ENCODE measurements around the gene LDLRAD3. TPM values are rescaled to one million over a fixed set of nuclear protein-coding genes. Genes with fewer than 3 reads are reported as not detected.
A peak's percentile ranks its signal among the peaks of the same experiment; 100 is the strongest.

LDLRAD3 gene
- total RNA-seq, 1 experiment from 2014 or later = 19.0 TPM

DNA sequence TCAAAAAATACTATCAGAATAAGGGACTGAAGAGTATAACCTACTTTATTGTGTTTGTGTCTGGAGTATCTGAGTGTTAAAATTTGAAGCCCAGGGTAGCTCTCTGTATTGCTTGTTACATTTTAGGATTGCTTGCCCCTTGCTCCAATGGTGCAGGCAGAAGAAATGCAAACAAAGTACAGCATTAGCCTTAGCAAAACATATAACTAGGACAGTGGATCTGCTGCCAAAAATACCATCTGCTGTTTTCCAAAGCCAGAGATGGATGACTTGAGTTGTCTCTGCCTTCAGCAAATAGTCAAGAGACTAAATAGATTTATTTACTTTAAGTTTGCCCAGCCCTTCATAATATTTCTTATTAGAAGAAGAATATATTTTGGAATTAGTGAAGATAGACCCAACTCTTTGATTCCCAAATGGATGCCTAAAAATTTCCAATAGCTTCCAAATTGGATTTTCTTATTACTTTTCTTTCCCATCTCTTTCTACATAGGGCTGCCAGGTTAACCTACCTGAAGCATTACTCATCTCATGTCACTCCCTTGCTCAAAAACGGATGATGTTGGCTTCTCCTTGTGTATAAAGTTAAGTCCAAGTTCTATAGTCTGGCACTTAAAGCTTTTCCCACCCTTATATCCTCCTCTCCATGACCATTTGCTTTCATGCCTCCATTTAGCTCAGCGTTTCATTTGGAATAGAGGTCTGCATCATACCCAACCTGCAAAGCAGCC is 66.3 kb downstream of the LDLRAD3 start:
- no peaks in the 10 kb centered on the region for H3K9me2 ChIP-seq (ENCODE audit: insufficient read depth)
- DNase-seq (ENCODE audit: low read depth, low spot score) = no peak
- BruUV-seq (replicated peaks) = no TSS peak
- TF ChIP-seq CBX3 (IDR thresholded peaks at IDR 0.05; ENCODE audit: low read depth) (no peak), RAD21 (IDR thresholded peaks at IDR 0.05; ENCODE audit: low read depth) (no peak), MAX (IDR thresholded peaks at IDR 0.05) (no peak), TCF7L2 (IDR thresholded peaks at IDR 0.05; ENCODE audit: borderline replicate concordance, extremely low read depth, insufficient read depth, insufficient read length) (no peak), SRF (IDR thresholded peaks at IDR 0.05; ENCODE audit: low read depth) (no peak), SIN3A (IDR thresholded peaks at IDR 0.05; ENCODE audit: low read depth) (no peak), SP1 (IDR thresholded peaks at IDR 0.05; ENCODE audit: low read depth) (no peak), ZFX (IDR thresholded peaks at IDR 0.05) (no peak), EZH2 (IDR thresholded peaks at IDR 0.05) (no peak), ELF1 (IDR thresholded peaks at IDR 0.05; ENCODE audit: borderline replicate concordance, low read depth) (no peak)
- TF ChIP-seq, protein P1, sequence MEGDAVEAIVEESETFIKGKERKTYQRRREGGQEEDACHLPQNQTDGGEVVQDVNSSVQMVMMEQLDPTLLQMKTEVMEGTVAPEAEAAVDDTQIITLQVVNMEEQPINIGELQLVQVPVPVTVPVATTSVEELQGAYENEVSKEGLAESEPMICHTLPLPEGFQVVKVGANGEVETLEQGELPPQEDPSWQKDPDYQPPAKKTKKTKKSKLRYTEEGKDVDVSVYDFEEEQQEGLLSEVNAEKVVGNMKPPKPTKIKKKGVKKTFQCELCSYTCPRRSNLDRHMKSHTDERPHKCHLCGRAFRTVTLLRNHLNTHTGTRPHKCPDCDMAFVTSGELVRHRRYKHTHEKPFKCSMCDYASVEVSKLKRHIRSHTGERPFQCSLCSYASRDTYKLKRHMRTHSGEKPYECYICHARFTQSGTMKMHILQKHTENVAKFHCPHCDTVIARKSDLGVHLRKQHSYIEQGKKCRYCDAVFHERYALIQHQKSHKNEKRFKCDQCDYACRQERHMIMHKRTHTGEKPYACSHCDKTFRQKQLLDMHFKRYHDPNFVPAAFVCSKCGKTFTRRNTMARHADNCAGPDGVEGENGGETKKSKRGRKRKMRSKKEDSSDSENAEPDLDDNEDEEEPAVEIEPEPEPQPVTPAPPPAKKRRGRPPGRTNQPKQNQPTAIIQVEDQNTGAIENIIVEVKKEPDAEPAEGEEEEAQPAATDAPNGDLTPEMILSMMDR (IDR thresholded peaks at IDR 0.05 in 2 of 3, conservative IDR thresholded peaks at IDR 0.05 in 1 of 3; ENCODE audit: borderline replicate concordance in 1 of 3, insufficient read depth in 1 of 3, low read depth in 2 of 3, low read length in 2 of 3) = no peak
- RAD21 ChIA-PET (ENCODE audit: low non-redundant PET in 1 of 2, low total read pairs in 2 of 2, uncharacterized antibody in 2 of 2, unreplicated experiment in 2 of 2) = no interaction called here
- H3K4me3 ChIP-seq (replicated peaks in 1 of 2; ENCODE audit: low read depth in 1 of 2, low read length in 2 of 2) = no peak overlapping the region
- no peaks in the 10 kb centered on the region for H3K36me3 ChIP-seq (ENCODE audit: control insufficient read depth in 1 of 2, insufficient read depth in 2 of 2, low read length in 2 of 2)
- CTCF ChIA-PET = no interaction called here
- H3K27ac ChIP-seq (ENCODE audit: low read depth, low read length) = no peak overlapping the region
- no peaks in the 10 kb centered on the region for H3K27me3 ChIP-seq (ENCODE audit: insufficient read depth, low read length)
- intact Hi-C loops (cut with micrococcal nuclease) = no loop called here
- peaks cover 38% of the 10 kb centered on the region for H3K79me2 ChIP-seq (ENCODE audit: insufficient read depth, low read length)
- no peaks in the 10 kb centered on the region for H3K9me3 ChIP-seq (ENCODE audit: control insufficient read depth in 1 of 2, insufficient read depth in 1 of 2, low read depth in 1 of 2, low read length in 2 of 2)
- no peak overlapping the region for H3K9ac ChIP-seq (ENCODE audit: low read length)
- H2AFZ ChIP-seq (ENCODE audit: low read depth, low read length, poor library complexity, severe bottlenecking) = no peak overlapping the region
- no peak for ATAC-seq
- POLR2A ChIA-PET = no interaction called here
- 0 out of 2 replicates have a peak overlapping the region, but pooled peaks have one; percentile 22 for H3K4me2 ChIP-seq (ENCODE audit: low read length)
- no peaks in the 10 kb centered on the region for H4K20me1 ChIP-seq (ENCODE audit: insufficient read depth)
- H3K4me1 ChIP-seq (ENCODE audit: control insufficient read depth in 1 of 2, insufficient read depth in 2 of 2, low read length in 2 of 2) = peaks cover 11 to 22% of the 10 kb centered on the region in 2 experiments
